ENCODE results near the gene CD93. TPM values are rescaled to one million over a fixed set of nuclear protein-coding genes. Genes with fewer than 3 reads are reported as not detected.

CD93 gene
- polyA plus RNA-seq, 4 donors: 0.67 to 36.7 (median 8.9) TPM

DNA sequence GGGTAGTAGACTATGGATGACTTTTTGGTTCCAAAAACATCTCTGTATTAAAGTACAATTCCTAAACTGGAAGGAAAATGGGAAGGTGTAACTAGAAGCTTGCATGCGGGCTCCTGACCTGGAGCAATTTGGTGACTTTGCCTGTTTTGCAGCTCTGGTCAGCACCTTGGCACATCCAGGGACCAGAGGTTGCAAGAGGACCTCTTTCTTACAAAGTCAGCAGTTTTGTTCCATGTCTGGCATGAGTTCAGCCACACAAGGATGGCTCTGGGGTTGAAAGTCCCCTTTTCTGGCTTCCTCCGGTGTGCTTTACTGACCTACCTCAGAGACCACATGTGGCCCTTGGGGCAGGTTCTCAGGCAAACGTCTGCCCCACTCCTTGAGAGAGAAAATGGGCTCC is 22.7 kb upstream of the CD93 start:
- 52 to 79% (median 64%) methylated on average over 3 of the region's 3 CpGs for WGBS, 3 donors
- Histone ChIP-seq H3K9me3 (ENCODE audit: control insufficient read depth in 2 of 2, insufficient read depth in 1 of 2, low read depth in 1 of 2, low read length in 1 of 2) (no peaks in the 10 kb centered on the region), H3K36me3 (ENCODE audit: control insufficient read depth in 3 of 3, insufficient read depth in 2 of 3, low read depth in 1 of 3, low read length in 3 of 3) (no peaks in the 10 kb centered on the region), H3K4me3 (ENCODE audit: low read depth in 1 of 3, low read length in 3 of 3) (no peak overlapping the region), H3K27me3 (ENCODE audit: control insufficient read depth in 3 of 3, insufficient read depth in 3 of 3, low read length in 3 of 3) (no peaks in the 10 kb centered on the region), H3K4me1 (ENCODE audit: control insufficient read depth in 3 of 3, insufficient read depth in 2 of 3, low read depth in 1 of 3, low read length in 2 of 3) (no peaks in the 10 kb centered on the region), H3K27ac (ENCODE audit: low read depth in 1 of 3, low read length in 2 of 3) (no peak overlapping the region)
- no peak for DNase-seq
- FAIRE-seq: no peak

- FAIRE-seq (no peak), DNase-seq (no peak)
- WGBS, 3 donors: 72 to 84% (median 79%) methylated on average over 3 of the region's 3 CpGs
Measured at GRCh38 chr20:23107466-23107865, 21.3 kb upstream of the CD93 start.

DNA sequence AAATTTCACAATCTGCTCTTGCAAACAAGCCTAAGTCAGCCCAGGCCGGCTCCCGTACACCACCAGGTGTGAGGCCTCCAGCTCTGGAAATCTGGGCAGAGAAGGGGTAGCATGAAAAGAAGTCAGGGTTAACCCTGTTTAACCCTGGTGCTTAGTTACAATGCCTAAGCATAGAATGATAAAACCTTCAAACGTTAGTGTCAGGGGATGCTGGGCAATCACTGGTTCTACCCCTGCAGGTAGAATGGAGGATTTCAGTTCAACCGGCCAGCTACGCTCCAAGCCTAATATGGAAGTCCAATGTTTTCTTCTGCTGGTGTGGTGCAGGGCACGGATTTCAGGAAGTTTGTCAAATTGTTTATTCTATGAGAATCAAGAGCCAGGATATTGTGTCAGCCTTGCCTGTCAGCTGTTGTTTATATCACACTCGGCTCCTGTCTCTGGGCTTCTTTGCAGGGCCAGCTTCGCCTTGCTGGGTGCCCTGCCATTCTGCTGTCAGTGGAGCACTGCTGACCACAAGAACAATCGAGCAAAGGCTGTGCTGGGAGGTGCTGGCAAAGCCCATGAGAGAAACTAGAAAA is 20.2 kb upstream of the CD93 start:
- Histone ChIP-seq H3K4me1 (ENCODE audit: control insufficient read depth in 3 of 3, insufficient read depth in 2 of 3, low read depth in 1 of 3, low read length in 2 of 3) (no peaks in the 10 kb centered on the region), H3K36me3 (ENCODE audit: control insufficient read depth in 3 of 3, insufficient read depth in 2 of 3, low read depth in 1 of 3, low read length in 3 of 3) (no peaks in the 10 kb centered on the region), H3K4me3 (ENCODE audit: low read depth in 1 of 3, low read length in 3 of 3) (no peak overlapping the region), H3K27me3 (ENCODE audit: control insufficient read depth in 3 of 3, insufficient read depth in 3 of 3, low read length in 3 of 3) (no peaks in the 10 kb centered on the region), H3K9me3 (ENCODE audit: control insufficient read depth in 2 of 2, insufficient read depth in 1 of 2, low read depth in 1 of 2, low read length in 1 of 2) (no peaks in the 10 kb centered on the region), H3K27ac (ENCODE audit: low read depth in 1 of 3, low read length in 2 of 3) (peak overlapping the region in 2 of 3 donors; percentile 28 to 47)
- no peak for FAIRE-seq
- no peak for DNase-seq
- WGBS, 3 donors: 55 to 76% (median 74%) methylated on average over 9 of the region's 9 CpGs

More at GRCh38 chr20:23107466-23107865, 21.3 kb upstream of the CD93 start:
- H3K9me3 ChIP-seq (ENCODE audit: control insufficient read depth in 2 of 2, insufficient read depth in 1 of 2, low read depth in 1 of 2, low read length in 1 of 2): no peaks in the 10 kb centered on the region
- H3K4me1 ChIP-seq (ENCODE audit: control insufficient read depth in 3 of 3, insufficient read depth in 2 of 3, low read depth in 1 of 3, low read length in 2 of 3): no peaks in the 10 kb centered on the region
- H3K4me3 ChIP-seq (ENCODE audit: low read depth in 1 of 3, low read length in 3 of 3): no peak overlapping the region
- H3K27ac ChIP-seq (ENCODE audit: low read depth in 1 of 3, low read length in 2 of 3): no peak overlapping the region
- H3K36me3 ChIP-seq (ENCODE audit: control insufficient read depth in 3 of 3, insufficient read depth in 2 of 3, low read depth in 1 of 3, low read length in 3 of 3): no peaks in the 10 kb centered on the region
- no peaks in the 10 kb centered on the region for H3K27me3 ChIP-seq (ENCODE audit: control insufficient read depth in 3 of 3, insufficient read depth in 3 of 3, low read length in 3 of 3)

- Histone ChIP-seq H3K36me3 (ENCODE audit: control insufficient read depth in 3 of 3, insufficient read depth in 2 of 3, low read depth in 1 of 3, low read length in 3 of 3) (no peaks in the 10 kb centered on the region), H3K9me3 (ENCODE audit: control insufficient read depth in 2 of 2, insufficient read depth in 1 of 2, low read depth in 1 of 2, low read length in 1 of 2) (no peaks in the 10 kb centered on the region), H3K27me3 (ENCODE audit: control insufficient read depth in 3 of 3, insufficient read depth in 3 of 3, low read length in 3 of 3) (no peaks in the 10 kb centered on the region), H3K27ac (ENCODE audit: low read depth in 1 of 3, low read length in 2 of 3) (no peak overlapping the region), H3K4me1 (ENCODE audit: control insufficient read depth in 3 of 3, insufficient read depth in 2 of 3, low read depth in 1 of 3, low read length in 2 of 3) (no peaks in the 10 kb centered on the region), H3K4me3 (ENCODE audit: low read depth in 1 of 3, low read length in 3 of 3) (no peak overlapping the region)
- FAIRE-seq (no peak), DNase-seq (no peak)
- WGBS, 3 donors: 32 to 58% (median 42%) methylated on average over 3 of the region's 3 CpGs
Measured at GRCh38 chr20:23105193-23105592, 19.1 kb upstream of the CD93 start.

GRCh38 chr20:23103284-23104018 is 17.3 kb upstream of the CD93 start:
- H3K27ac ChIP-seq (ENCODE audit: low read depth in 1 of 3, low read length in 2 of 3): peak overlapping the region in 1 of 3 donors; percentile 42

GRCh38 chr20:23101696-23102406 is 15.7 kb upstream of the CD93 start:
- FAIRE-seq (no peak), DNase-seq (peak in 1 of 2 donors; percentile 52)
- Histone ChIP-seq H3K36me3 (ENCODE audit: control insufficient read depth in 3 of 3, insufficient read depth in 2 of 3, low read depth in 1 of 3, low read length in 3 of 3) (no peaks in the 10 kb centered on the region), H3K27ac (ENCODE audit: low read depth in 1 of 3, low read length in 2 of 3) (no peak overlapping the region), H3K4me1 (ENCODE audit: control insufficient read depth in 3 of 3, insufficient read depth in 2 of 3, low read depth in 1 of 3, low read length in 2 of 3) (no peaks in the 10 kb centered on the region), H3K9me3 (ENCODE audit: control insufficient read depth in 2 of 2, insufficient read depth in 1 of 2, low read depth in 1 of 2, low read length in 1 of 2) (no peaks in the 10 kb centered on the region), H3K27me3 (ENCODE audit: control insufficient read depth in 3 of 3, insufficient read depth in 3 of 3, low read length in 3 of 3) (no peaks in the 10 kb centered on the region), H3K4me3 (ENCODE audit: low read depth in 1 of 3, low read length in 3 of 3) (no peak overlapping the region)
- WGBS, 3 donors: 35 to 79% (median 59%) methylated on average over 5 of the region's 5 CpGs

More at GRCh38 chr20:23103284-23104018, 17.3 kb upstream of the CD93 start:
- H3K27me3 ChIP-seq (ENCODE audit: control insufficient read depth in 3 of 3, insufficient read depth in 3 of 3, low read length in 3 of 3): no peaks in the 10 kb centered on the region
- DNase-seq (no peak), FAIRE-seq (no peak)
- H3K9me3 ChIP-seq (ENCODE audit: control insufficient read depth in 2 of 2, insufficient read depth in 1 of 2, low read depth in 1 of 2, low read length in 1 of 2): no peaks in the 10 kb centered on the region
- 84 to 85% (median 85%) methylated on average over 11 of the region's 11 CpGs for WGBS, 3 donors
- no peaks in the 10 kb centered on the region for H3K36me3 ChIP-seq (ENCODE audit: control insufficient read depth in 3 of 3, insufficient read depth in 2 of 3, low read depth in 1 of 3, low read length in 3 of 3)
- H3K4me3 ChIP-seq (ENCODE audit: low read depth in 1 of 3, low read length in 3 of 3): no peak overlapping the region
- no peaks in the 10 kb centered on the region for H3K4me1 ChIP-seq (ENCODE audit: control insufficient read depth in 3 of 3, insufficient read depth in 2 of 3, low read depth in 1 of 3, low read length in 2 of 3)

DNA sequence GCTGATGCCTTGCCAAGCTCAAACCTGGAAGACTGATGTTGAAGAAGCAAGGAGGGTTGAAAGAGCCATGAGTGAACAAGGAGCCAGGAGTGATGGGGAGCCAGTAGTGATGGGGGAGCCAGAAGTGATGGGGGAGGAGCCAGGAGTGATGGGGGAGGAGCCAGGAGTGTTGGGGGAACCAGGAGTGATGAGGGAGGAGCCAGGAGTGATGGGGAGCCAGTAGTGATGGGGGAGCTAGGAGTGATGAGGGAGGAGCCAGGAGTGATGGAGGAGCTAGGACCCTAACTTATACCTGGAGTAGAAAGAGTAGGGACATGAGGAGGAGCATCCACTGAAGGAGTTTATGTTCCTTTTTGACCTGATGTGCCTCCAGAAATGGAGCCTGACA is 14.6 kb upstream of the CD93 start:
- Histone ChIP-seq H3K4me1 (ENCODE audit: control insufficient read depth in 3 of 3, insufficient read depth in 2 of 3, low read depth in 1 of 3, low read length in 2 of 3) (no peaks in the 10 kb centered on the region), H3K9me3 (ENCODE audit: control insufficient read depth in 2 of 2, insufficient read depth in 1 of 2, low read depth in 1 of 2, low read length in 1 of 2) (no peaks in the 10 kb centered on the region), H3K4me3 (ENCODE audit: low read depth in 1 of 3, low read length in 3 of 3) (no peak overlapping the region), H3K36me3 (ENCODE audit: control insufficient read depth in 3 of 3, insufficient read depth in 2 of 3, low read depth in 1 of 3, low read length in 3 of 3) (no peaks in the 10 kb centered on the region), H3K27me3 (ENCODE audit: control insufficient read depth in 3 of 3, insufficient read depth in 3 of 3, low read length in 3 of 3) (no peaks in the 10 kb centered on the region), H3K27ac (ENCODE audit: low read depth in 1 of 3, low read length in 2 of 3) (no peak overlapping the region)
- no peak for FAIRE-seq
- no peak for DNase-seq

DNA sequence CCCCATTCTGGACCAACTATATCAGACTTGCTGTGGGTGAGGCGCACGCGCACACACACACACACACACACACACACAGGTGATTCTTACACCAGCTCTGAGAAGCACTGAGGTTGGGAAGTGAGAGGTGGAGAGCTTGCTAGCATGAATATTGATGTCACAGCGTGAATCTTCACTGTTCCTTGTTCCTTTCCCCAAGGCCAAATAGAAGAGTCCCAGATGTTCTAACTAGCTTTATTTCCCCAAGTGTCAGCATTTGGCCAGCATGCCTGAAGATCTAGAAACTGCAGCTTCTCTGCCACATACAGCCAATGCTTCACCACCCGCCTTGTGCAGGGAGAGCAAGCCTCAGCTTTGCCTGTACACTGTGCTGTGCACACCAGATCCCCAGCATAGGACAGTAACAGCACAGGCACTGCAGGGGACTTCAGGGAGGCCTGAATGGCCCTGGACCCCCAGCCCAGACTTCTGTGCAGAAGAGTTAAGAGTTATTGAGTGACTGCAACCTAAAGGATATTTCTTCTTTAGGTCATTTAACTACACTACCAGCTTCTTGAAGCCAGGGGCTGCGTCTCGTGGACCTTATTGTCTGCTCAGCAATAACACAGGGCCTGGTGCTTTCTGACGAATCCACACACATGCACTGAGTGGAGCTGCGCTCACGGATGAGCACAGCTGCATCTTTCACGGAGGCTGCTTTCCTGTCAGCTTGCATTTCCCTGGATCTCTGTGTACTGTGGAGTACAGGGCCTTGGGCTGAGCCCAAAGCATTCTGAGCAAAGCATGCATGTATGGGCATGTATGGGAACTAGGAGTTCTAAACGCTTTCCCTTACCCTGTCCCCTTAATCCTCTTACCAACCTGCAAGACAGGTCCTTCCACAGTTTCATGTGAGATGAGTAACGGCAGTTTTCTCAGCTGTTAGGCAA is 13.9 kb upstream of the CD93 start:
- FAIRE-seq (no peak), DNase-seq (no peak)
- Histone ChIP-seq H3K27me3 (ENCODE audit: control insufficient read depth in 3 of 3, insufficient read depth in 3 of 3, low read length in 3 of 3) (no peaks in the 10 kb centered on the region), H3K27ac (ENCODE audit: low read depth in 1 of 3, low read length in 2 of 3) (no peak overlapping the region), H3K9me3 (ENCODE audit: control insufficient read depth in 2 of 2, insufficient read depth in 1 of 2, low read depth in 1 of 2, low read length in 1 of 2) (no peaks in the 10 kb centered on the region), H3K36me3 (ENCODE audit: control insufficient read depth in 3 of 3, insufficient read depth in 2 of 3, low read depth in 1 of 3, low read length in 3 of 3) (no peaks in the 10 kb centered on the region), H3K4me1 (ENCODE audit: control insufficient read depth in 3 of 3, insufficient read depth in 2 of 3, low read depth in 1 of 3, low read length in 2 of 3) (no peaks in the 10 kb centered on the region), H3K4me3 (ENCODE audit: low read depth in 1 of 3, low read length in 3 of 3) (no peak overlapping the region)
- WGBS, 3 donors: 78 to 83% (median 79%) methylated on average over 13 of the region's 13 CpGs
